PFSK-1 (cell line): ENCODE measurements around the gene STK32A.

ENCODE experiments used
- FOXP2 ChIP-seq: optimal IDR thresholded peaks from 2 replicates; pipeline ENCODE3; 2011; ENCODE audit warnings: borderline replicate concordance, control low read depth, inconsistent platforms; ENCODE audit not compliant: insufficient read depth; ENCODE audit errors: extremely low read length, extremely low read depth
- POLR2AphosphoS5 ChIP-seq: IDR thresholded peaks from 2 replicates; pipeline ENCODE4 v1.6.1; 2012; ENCODE audit warnings: low read depth, mild to moderate bottlenecking, control low read depth, low read length, moderate library complexity
- REST ChIP-seq, 2 experiments: IDR thresholded peaks; 2 replicates each; pipeline versions ENCODE4 v1.6.1 to v1.8.0; 2011 to 2012; ENCODE audit warnings: low read depth in 2 of 2, low read length in 2 of 2, control low read depth in 1 of 2, inconsistent platforms in 1 of 2, mild to moderate bottlenecking in 1 of 2, moderate library complexity in 1 of 2; ENCODE audit not compliant: insufficient read depth in 1 of 2
- SIN3A ChIP-seq: IDR thresholded peaks from 2 replicates; pipeline ENCODE4 v1.6.1; 2012; ENCODE audit warnings: mild to moderate bottlenecking, low read length, moderate library complexity, borderline replicate concordance; ENCODE audit not compliant: insufficient read depth
- TAF1 ChIP-seq: IDR thresholded peaks from 2 replicates; pipeline ENCODE4 v1.6.1; 2012; ENCODE audit warnings: low read length, control low read depth, borderline replicate concordance; ENCODE audit not compliant: insufficient read depth

The STK32A gene

DNA sequence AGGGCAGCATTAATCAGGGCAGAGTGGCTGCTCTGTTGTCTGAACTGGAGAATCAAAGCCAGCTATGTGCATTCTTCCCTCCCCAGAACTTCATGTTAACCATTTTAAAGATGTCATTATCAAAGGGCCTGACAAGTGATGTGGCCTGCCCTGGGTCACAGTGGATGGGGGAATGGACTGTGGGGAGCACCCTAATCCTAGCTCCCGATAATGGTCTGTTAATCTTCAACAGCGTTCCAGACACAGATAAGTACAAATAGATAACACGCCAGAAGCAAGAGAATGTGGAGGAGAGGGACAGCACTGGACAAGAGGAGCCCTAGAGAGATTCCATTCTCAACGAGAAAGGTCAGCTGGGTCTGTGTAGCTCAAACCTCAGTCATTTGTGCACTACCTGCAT is 197.5 kb downstream of the STK32A start:
- TF ChIP-seq TAF1, result no peak
- TF ChIP-seq REST (IDR thresholded peaks at IDR 0.05; ENCODE audit: insufficient read depth in 1 of 2, low read depth in 2 of 2, low read length in 2 of 2), result no peak
- no peak for TF ChIP-seq FOXP2
- TF ChIP-seq SIN3A, result no peak
- TF ChIP-seq POLR2AphosphoS5, result no peak

DNA sequence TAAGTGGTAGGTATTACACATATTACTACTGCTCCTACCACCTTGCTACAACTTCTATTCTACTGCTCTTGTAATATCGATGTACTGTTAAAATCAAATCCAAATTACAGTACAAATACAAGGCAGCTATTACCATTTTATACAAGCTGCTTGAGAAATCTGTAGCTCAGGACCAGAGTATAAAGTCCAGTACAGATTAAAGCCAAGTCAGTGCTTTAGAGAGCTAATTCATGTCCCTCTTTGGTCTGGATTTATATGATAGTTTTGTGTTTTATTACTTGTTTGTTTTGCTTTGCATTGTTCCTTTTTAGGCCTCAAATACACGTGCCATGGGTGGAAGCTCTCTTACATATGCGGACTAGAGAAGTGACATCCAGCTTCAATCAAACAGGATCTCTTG is 199.2 kb downstream of the STK32A start:
- TF ChIP-seq TAF1 (no peak), POLR2AphosphoS5 (no peak), FOXP2 (no peak), REST (IDR thresholded peaks at IDR 0.05; ENCODE audit: insufficient read depth in 1 of 2, low read depth in 2 of 2, low read length in 2 of 2) (no peak), SIN3A (no peak)

- no peak for TF ChIP-seq FOXP2
- no peak for TF ChIP-seq TAF1
- TF ChIP-seq SIN3A, result no peak
- TF ChIP-seq REST (IDR thresholded peaks at IDR 0.05; ENCODE audit: insufficient read depth in 1 of 2, low read depth in 2 of 2, low read length in 2 of 2), result no peak
- no peak for TF ChIP-seq POLR2AphosphoS5
Observed at GRCh38 chr5:147436596-147436995, 201.8 kb downstream of the STK32A start.

- TF ChIP-seq TAF1, result no peak
- TF ChIP-seq REST (IDR thresholded peaks at IDR 0.05; ENCODE audit: insufficient read depth in 1 of 2, low read depth in 2 of 2, low read length in 2 of 2), result no peak
- no peak for TF ChIP-seq SIN3A
- TF ChIP-seq FOXP2, result no peak
- TF ChIP-seq POLR2AphosphoS5, result no peak
Observed at GRCh38 chr5:147437161-147437596, 202.4 kb downstream of the STK32A start.
